GM12873 (cell line): Measurements from ENCODE around the gene EML6.

Experiments used
- CTCF ChIP-seq: IDR thresholded peaks from 2 replicates; pipeline ENCODE4 v1.5.1; 2012; ENCODE audit warnings: low read depth, mild to moderate bottlenecking, moderate library complexity, low read length, control low read depth; ENCODE audit not compliant: insufficient read depth; ENCODE audit errors: missing control alignments

Gene EML6

GRCh38 chr2:55017428-55017827, 294.0 kb downstream of the EML6 start:
- no peak for TF ChIP-seq CTCF

GRCh38 chr2:55017880-55018279, 294.4 kb downstream of the EML6 start:
- no peak for TF ChIP-seq CTCF

- TF ChIP-seq CTCF: no peak
Observed at GRCh38 chr2:55018619-55019018, 295.2 kb downstream of the EML6 start.

- no peak for TF ChIP-seq CTCF
Observed at GRCh38 chr2:55019526-55020258, 296.2 kb downstream of the EML6 start.
